ENCODE measurements around the gene CERK. TPM values are rescaled to one million over a fixed set of nuclear protein-coding genes. Genes with fewer than 3 reads are reported as not detected.

CERK gene
- total and polyA plus RNA-seq, 2 of the 13 experiments (the other 11 are each of a cell fraction or from before 2014, with no cell fraction given): 40.3 to 41.9 TPM

- TF ChIP-seq BRF2 (CRISPR knock-in tag; IDR thresholded peaks at IDR 0.05) (no peak), ATF6 (CRISPR knock-in tag; conservative IDR thresholded peaks at IDR 0.05) (no peak), SAP130 (CRISPR knock-in tag; IDR thresholded peaks at IDR 0.05; ENCODE audit: low read depth) (no peak), ZNF607 (CRISPR knock-in tag; IDR thresholded peaks at IDR 0.05; ENCODE audit: borderline replicate concordance) (no peak), ZNF383 (CRISPR knock-in tag; IDR thresholded peaks at IDR 0.05; ENCODE audit: borderline replicate concordance) (no peak)
Measured at GRCh38 chr22:46752286-46752987, 14.4 kb upstream of the CERK start (continued).

GRCh38 chr22:46750863-46751443 is 12.9 kb upstream of the CERK start:
- Histone ChIP-seq H4K20me1 (ENCODE audit: insufficient read depth, low read length) (no peaks in the 10 kb centered on the region), H3K27me3 (ENCODE audit: control insufficient read depth in 1 of 2, insufficient read depth in 2 of 2, low read length in 2 of 2) (peaks cover 3 to 25% of the 10 kb centered on the region in 2 experiments; a peak in 3 of 5 replicates), H3K4me2 (ENCODE audit: low read depth, low read length) (peak overlapping the region; percentile 31; the same call in 1 of the 2 replicates), H3K27ac (ENCODE audit: extremely low read length, insufficient read depth, low read length) (no peak overlapping the region), H3K4me1 (ENCODE audit: insufficient read depth, low read length) (peaks cover 74% of the 10 kb centered on the region), H3K9me3 (ENCODE audit: low read length) (peaks cover 2% of the 10 kb centered on the region), H3K9ac (ENCODE audit: insufficient read depth, low read depth, low read length) (no peak overlapping the region), H2AFZ (ENCODE audit: low read length) (no peak overlapping the region), H3K4me3 (replicated peaks in 1 of 3; ENCODE audit: insufficient read depth in 1 of 3, low read depth in 2 of 3, low read length in 3 of 3) (peak overlapping the region in 1 of 3 experiments; percentile 30; a peak in 1 of 6 replicates), H3K79me2 (ENCODE audit: insufficient read depth, low read length) (no peaks in the 10 kb centered on the region), H3K36me3 (replicated peaks in 1 of 2; ENCODE audit: control insufficient read depth in 1 of 2, insufficient read depth in 2 of 2, low read length in 2 of 2) (no peaks in the 10 kb centered on the region)
- intact Hi-C loops (cut with micrococcal nuclease; ENCODE audit: unreplicated experiment): no loop called here
- no peak for FAIRE-seq
- no TSS peak for BruUV-seq (replicated peaks)
- TF ChIP-seq SAP130 (CRISPR knock-in tag; IDR thresholded peaks at IDR 0.05; ENCODE audit: low read depth): 0 out of 2 replicates have a peak, but pooled peaks have one; percentile 11
- TF ChIP-seq SRF (IDR thresholded peaks at IDR 0.05; ENCODE audit: low read depth, low read length): no peak
- ChIA-PET CTCF (ENCODE audit: low intra/inter-chr PET ratio, low total read pairs) (no interaction called here), POLR2A (interaction anchor here (2.3 to 3.2 kb wide), 3 partner anchors 7 to 11 kb away, joined by 11 to 29 read pairs (median 14); partner anchors contain the start of genes CERK and TBC1D22A)
- in situ Hi-C loops (cut with HindIII; ENCODE audit: extremely low pct_ligation_motif_present, low pct_unique_long_range_greater_than_20kb): no loop called here
- ATAC-seq: no peak
- WGBS (ENCODE audit: low lambda C conversion rate): 9% methylated on average over 3 of the region's 12 CpGs
- DNase-seq (ENCODE audit: low spot score): no peak

All from HepG2 (cell line).